ENCODE results near the gene TACC3.

DNA sequence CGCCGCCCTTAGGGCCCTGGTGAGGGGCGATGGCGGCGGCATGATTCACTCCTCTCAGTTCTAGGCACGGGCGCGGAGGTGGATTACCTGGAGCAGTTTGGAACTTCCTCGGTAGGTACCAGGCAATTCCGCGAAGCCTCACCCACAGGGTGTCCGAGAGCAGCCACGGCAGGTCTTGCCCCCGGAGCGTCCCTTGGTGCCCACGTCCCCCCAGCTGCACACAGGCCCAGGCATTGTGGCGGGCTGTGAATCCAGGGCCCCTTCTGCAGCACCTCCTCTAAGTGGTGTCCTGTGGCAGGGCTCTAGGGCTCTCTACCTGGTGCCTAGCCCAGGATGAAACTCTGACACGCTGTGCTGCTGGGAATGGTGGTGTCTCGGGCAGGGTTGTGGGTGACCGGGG, 13.9 kb downstream of the TACC3 start:
- TF ChIP-seq, protein P1, sequence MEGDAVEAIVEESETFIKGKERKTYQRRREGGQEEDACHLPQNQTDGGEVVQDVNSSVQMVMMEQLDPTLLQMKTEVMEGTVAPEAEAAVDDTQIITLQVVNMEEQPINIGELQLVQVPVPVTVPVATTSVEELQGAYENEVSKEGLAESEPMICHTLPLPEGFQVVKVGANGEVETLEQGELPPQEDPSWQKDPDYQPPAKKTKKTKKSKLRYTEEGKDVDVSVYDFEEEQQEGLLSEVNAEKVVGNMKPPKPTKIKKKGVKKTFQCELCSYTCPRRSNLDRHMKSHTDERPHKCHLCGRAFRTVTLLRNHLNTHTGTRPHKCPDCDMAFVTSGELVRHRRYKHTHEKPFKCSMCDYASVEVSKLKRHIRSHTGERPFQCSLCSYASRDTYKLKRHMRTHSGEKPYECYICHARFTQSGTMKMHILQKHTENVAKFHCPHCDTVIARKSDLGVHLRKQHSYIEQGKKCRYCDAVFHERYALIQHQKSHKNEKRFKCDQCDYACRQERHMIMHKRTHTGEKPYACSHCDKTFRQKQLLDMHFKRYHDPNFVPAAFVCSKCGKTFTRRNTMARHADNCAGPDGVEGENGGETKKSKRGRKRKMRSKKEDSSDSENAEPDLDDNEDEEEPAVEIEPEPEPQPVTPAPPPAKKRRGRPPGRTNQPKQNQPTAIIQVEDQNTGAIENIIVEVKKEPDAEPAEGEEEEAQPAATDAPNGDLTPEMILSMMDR (IDR thresholded peaks at IDR 0.05; ENCODE audit: insufficient read depth, low read depth, low read length) = no peak
- no peak for TF ChIP-seq EZH2 (IDR thresholded peaks at IDR 0.05; ENCODE audit: insufficient read depth, low read length)

Data from astrocyte (in vitro differentiated cells and primary cell).